ENCODE measurements around the gene MARK3. TPM values are rescaled to one million over a fixed set of nuclear protein-coding genes. Genes with fewer than 3 reads are reported as not detected.

MARK3 gene
- total and polyA plus RNA-seq, 2 of the 4 experiments (the other 2 are of a cell fraction), result 78.5 to 80.5 TPM

GRCh38 chr14:103347091-103347815, 38.0 kb upstream of the MARK3 start:
- ChIA-PET POLR2A (ENCODE audit: unreplicated experiment) (no interaction called here), CTCF (no interaction called here)
- Histone ChIP-seq H3K4me2 (ENCODE audit: low read depth, low read length) (no peak overlapping the region), H2AK9ac (replicated peaks; ENCODE audit: low read depth, low read length, poor library complexity) (no peak overlapping the region), H2BK20ac (ENCODE audit: low read depth, low read length) (no peak overlapping the region), H4K20me1 (ENCODE audit: insufficient read depth, low read length) (peaks cover 16% of the 10 kb centered on the region), H3K4ac (ENCODE audit: low read depth, low read length) (no peak overlapping the region), H3K4me3 (ENCODE audit: insufficient read depth, low read depth, low read length) (no peak overlapping the region), H3K23ac (ENCODE audit: low read depth, low read length) (no peak overlapping the region), H2AFZ (replicated peaks; ENCODE audit: low read length, poor library complexity) (no peak overlapping the region), H3K9me3 (ENCODE audit: control insufficient read depth, insufficient read depth, low read length) (no peaks in the 10 kb centered on the region), H3K56ac (ENCODE audit: extremely low read depth, insufficient read depth, low read length) (no peak overlapping the region), H4K8ac (ENCODE audit: low read depth in 2 of 2, low read length in 2 of 2) (no peak overlapping the region), H3K4me1 (ENCODE audit: control insufficient read depth, insufficient read depth, low read length) (no peaks in the 10 kb centered on the region; the same call in 1 of the 2 replicates), H2BK15ac (ENCODE audit: low read depth, low read length) (no peak overlapping the region), H3K14ac (replicated peaks; ENCODE audit: low read depth, low read length) (no peak overlapping the region), H3K36me3 (ENCODE audit: control insufficient read depth, insufficient read depth, low read length) (peaks cover 21% of the 10 kb centered on the region), H3K27me3 (ENCODE audit: control insufficient read depth, insufficient read depth, low read length) (no peaks in the 10 kb centered on the region), H3K79me1 (ENCODE audit: low read depth in 1 of 2, low read length in 2 of 2) (peaks cover under 1 to 12% of the 10 kb centered on the region in 2 experiments; a peak in 2 of 4 replicates), H3K9me1 (ENCODE audit: insufficient read depth, low read length) (peaks cover 9% of the 10 kb centered on the region), H3K27ac (ENCODE audit: insufficient read depth, low read length) (no peak overlapping the region), H2AK5ac (ENCODE audit: low read depth, low read length) (no peak overlapping the region), H4K5ac (ENCODE audit: low read depth, low read length) (no peak overlapping the region), H4K91ac (ENCODE audit: insufficient read depth, low read depth, low read length) (no peak overlapping the region), H2BK5ac (ENCODE audit: low read depth, low read length, poor library complexity, severe bottlenecking) (no peak overlapping the region), H3K18ac (ENCODE audit: low read depth, low read length) (no peak overlapping the region), H2BK120ac (ENCODE audit: low read depth, low read length) (no peak overlapping the region), H3K9ac (ENCODE audit: low read depth, low read length) (no peak overlapping the region)
- in situ Hi-C loops (cut with MboI; ENCODE audit: low sequenced_read_pairs) (no loop called here), intact Hi-C loops (cut with micrococcal nuclease) (no loop called here), dilution Hi-C loops (cut with HindIII; ENCODE audit: low sequenced_read_pairs, unreplicated experiment) (no loop called here)
- 89% methylated on average over 3 of the region's 12 CpGs; no CpG with 5 or more reads in 1 of the 2 experiments for WGBS, 2 experiments (ENCODE audit: extremely low coverage in 2 of 2, insufficient read length in 1 of 2)
- DNase-seq (no peak), ATAC-seq (ENCODE audit: low read depth) (no peak)
- BruUV-seq (replicated peaks), result no TSS peak
- TF ChIP-seq FOS (IDR thresholded peaks at IDR 0.05; ENCODE audit: low read depth, low read length), result no peak
- TF ChIP-seq RCOR1 (IDR thresholded peaks at IDR 0.05; ENCODE audit: insufficient replicate concordance, low read length), result no peak
- no peak for TF ChIP-seq ELK1 (IDR thresholded peaks at IDR 0.05; ENCODE audit: borderline replicate concordance, low read depth, low read length)
- no peak for TF ChIP-seq NFE2L2 (IDR thresholded peaks at IDR 0.05; ENCODE audit: low read depth, low read length)
- no peak for TF ChIP-seq CEBPB (IDR thresholded peaks at IDR 0.05; ENCODE audit: low read depth, low read length)
- TF ChIP-seq RAD21 (IDR thresholded peaks at IDR 0.05; ENCODE audit: low read length), result no peak
- no peak for TF ChIP-seq USF2 (IDR thresholded peaks at IDR 0.05; ENCODE audit: low read depth, low read length)
- TF ChIP-seq RFX5 (IDR thresholded peaks at IDR 0.05; ENCODE audit: low read depth, low read length), result no peak
- TF ChIP-seq CHD1 (IDR thresholded peaks at IDR 0.05; ENCODE audit: low read depth, low read length), result no peak
- no peak for TF ChIP-seq POLR2A (IDR thresholded peaks at IDR 0.05; ENCODE audit: low read depth, low read length)
- TF ChIP-seq SMC3 (IDR thresholded peaks at IDR 0.05; ENCODE audit: low read depth, low read length), result no peak
- no peak for TF ChIP-seq BHLHE40 (IDR thresholded peaks at IDR 0.05; ENCODE audit: low read depth, low read length)
- TF ChIP-seq MXI1 (IDR thresholded peaks at IDR 0.05; ENCODE audit: borderline replicate concordance, low read depth, low read length), result no peak
- TF ChIP-seq CTCF (conservative IDR thresholded peaks at IDR 0.05; ENCODE audit: low read depth, low read length), result no peak
- no peak for TF ChIP-seq MAZ (IDR thresholded peaks at IDR 0.05; ENCODE audit: borderline replicate concordance, low read depth, low read length)
- TF ChIP-seq MAFK (IDR thresholded peaks at IDR 0.05; ENCODE audit: low read depth, low read length), result no peak

All from IMR-90 (cell line).